HG02884 (cell line): ENCODE results near the gene CFAP299.
A peak's percentile ranks its signal among the peaks of the same experiment; 100 is the strongest.
"Not testable (repeated sequence)": the region's sequence is repeated elsewhere in the genome, so short reads cannot be mapped to it uniquely, and the experiment has no call there.

Source experiments
- ATAC-seq: cut with Tn5 transposase; IDR thresholded peaks from one replicate; pipeline ENCODE4 v1.9.1; 2021; ENCODE audit warnings: mild to moderate bottlenecking, moderate library complexity; ENCODE audit not compliant: unreplicated experiment

The CFAP299 gene

DNA sequence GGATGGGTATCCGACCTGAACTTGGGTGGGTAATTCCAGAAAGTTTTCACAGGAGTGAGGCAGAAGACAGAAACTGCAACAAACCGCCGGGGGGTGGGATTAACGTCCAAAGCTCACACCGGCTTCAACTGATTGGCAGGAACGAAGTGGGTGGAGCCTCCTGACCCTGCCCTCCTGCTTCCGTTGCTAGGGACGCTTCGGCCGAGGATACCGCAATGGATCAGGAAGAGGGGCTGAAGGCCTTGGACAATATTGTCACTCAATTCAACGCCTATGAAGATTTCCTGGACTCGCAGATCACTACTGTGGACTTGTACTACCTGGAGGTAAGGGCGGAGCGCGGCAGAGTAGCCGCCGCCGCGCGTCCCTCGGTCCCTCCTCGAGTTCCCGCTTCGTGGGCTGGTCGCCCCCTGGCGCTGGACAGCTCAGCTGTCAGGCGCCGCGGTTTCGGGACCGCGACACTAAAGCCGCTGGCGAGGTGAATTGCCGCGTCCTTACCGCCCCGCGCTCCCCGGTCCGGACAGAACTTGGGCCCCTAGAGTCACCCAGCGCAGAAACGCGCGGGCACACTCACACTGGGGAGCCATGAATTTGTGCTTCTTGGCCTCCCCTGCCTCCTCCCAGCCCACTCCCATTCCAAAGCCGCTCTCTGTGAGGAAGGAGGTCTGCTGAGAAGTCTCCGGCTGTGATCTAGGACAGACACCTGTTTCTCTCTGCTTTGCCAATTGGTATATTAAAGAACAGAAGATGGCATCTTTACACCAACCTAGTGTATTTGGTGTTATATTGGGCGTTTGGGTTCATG lies at the start of gene CFAP299:
Gene CFAP299, plus strand, starts transcription at position 177 of the 805 bp plus-strand sequence.
- ATAC-seq: peak; percentile 99

DNA sequence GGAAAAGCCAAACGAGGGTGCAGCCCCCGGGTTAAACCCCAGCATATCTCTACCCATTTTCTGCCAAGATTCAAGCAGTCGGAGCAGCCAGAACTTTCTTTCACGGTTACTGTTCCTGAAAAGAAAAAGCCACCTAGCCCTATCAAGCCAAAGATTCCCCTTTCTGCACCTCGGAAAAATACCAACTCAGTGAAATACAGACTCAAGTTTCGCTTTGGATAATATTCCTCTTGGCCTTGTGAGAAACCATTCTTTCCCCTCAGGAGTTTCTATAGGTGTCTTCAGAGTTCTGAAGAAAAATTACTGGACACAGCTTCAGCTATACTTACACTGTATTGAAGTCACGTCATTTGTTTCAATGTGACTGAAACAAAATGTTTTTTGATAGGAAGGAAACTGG lies 49.1 kb upstream of the CFAP299 start:
- no peak for ATAC-seq

DNA sequence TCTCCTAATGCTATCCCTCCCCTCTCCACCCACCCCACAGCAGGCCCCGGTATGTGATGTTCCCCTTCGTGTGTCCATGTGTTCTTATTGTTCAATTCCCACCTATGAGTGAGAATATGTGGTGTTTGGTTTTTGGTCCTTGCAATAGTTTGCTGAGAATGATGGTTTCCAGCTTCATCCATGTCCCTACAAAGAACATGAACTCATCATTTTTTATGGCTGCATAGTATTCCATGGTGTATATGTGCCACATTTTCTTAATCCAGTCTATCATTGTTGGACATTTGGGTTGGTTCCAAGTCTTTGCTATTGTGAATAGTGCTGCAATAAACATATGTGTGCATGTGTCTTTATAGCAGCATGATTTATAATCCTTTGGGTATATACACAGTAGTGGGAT lies 44.9 kb upstream of the CFAP299 start:
- ATAC-seq: not testable (repeated sequence)

DNA sequence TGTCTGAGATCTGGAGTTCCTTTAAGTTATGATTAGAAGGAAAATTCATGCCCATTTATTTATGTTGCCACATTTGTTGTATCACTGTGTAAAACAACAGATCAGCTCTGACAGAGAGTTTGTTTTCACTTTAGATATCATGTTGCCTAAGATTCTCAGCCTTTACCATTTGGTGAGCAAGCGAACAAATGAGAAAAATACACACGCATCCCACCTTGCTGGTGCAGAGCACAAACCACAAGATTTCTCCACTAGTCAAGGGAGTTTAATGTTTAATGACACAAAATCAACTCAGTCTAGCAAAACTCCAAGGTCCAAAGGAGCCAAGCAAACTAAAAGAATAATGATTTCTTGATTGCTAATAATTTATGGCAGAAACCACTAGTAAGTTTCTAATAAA lies 41.3 kb upstream of the CFAP299 start:
- no peak for ATAC-seq

DNA sequence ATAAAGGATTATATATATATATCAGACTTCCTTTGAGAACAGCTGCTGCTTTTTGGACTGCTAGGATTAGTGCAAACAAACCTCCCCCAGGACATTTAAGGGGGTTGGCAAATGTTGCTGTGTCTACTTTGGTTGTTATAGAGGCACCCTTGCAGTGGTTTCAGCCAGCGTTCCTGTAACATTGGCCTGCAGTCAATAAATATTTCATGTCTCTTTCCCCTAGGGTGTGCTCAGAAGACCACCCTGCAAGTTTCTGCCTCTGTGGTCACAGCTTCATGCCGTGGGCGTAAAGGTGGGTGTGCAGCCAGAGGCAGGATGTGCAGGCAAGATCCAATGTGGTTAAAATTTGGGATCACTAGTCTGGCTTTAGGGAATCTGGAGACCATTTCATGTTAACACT lies 40.2 kb upstream of the CFAP299 start:
- no peak for ATAC-seq

DNA sequence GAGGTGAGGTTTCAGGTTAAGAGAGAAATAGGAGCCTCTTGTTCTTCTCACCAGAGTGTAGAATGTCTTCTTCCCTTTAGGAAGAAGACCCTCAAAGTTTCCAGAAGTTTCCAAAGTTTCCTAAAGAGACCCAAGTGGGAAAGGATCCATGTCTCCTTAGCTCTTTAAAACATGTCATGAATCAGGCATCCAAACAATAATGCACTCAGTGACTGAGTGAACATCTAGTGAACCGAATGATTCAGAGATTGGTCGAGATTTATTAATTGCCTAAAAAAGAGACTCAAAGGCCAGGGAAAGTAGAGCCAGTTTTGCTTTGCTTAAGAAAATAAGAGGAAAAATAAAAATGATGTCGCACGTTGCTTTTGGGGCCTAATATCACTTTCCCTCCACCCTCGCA lies 39.7 kb upstream of the CFAP299 start:
- ATAC-seq: no peak

DNA sequence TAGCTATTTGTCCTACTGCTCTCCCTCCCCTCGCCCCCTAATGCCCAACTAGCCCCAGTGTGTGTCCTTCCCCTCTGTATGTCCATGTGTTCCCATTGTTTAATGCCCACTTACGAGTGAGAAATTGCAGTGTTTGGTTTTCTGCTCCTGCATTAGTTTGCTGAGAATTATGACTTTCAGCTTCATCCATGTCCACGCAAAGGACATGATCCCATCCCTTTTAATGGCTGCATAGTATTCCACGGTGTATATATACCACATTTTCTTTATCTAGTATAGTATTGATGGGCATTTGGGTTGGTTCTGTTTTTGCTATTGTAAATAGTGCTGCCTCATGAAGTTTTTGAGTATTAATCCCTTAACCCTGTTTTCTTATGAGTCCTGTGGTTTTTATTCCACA lies 33.6 kb upstream of the CFAP299 start:
- no peak for ATAC-seq

DNA sequence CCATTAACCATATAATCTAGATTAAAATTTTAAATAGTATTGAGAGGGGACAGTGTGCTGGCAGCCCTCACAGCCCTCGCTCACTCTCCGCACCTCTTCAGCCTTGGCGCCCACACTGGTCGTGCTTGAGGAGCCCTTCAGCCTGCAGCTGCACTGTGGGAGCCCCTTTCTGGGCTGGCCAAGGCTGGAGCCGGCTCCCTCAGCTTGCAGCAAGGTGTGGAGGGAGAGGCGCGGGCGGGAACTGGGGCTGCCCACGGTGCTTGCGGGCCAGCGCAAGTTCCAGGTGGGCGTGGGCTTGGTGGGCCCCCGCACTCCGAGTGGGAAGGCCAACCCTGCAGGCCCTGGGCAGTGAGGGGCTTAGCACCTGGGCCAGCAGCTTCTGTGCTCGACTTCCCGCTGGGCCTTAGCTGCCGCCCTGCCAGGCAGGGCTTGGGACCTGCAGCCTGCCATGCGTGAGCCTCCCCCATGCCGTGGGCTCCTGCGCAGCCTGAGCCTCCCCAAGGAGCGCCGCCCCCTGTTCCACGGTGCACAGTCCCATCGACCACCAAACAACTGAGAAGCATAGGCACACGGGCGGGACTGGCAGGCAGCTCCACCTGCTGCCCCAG lies 32.8 kb upstream of the CFAP299 start:
- no peak for ATAC-seq

DNA sequence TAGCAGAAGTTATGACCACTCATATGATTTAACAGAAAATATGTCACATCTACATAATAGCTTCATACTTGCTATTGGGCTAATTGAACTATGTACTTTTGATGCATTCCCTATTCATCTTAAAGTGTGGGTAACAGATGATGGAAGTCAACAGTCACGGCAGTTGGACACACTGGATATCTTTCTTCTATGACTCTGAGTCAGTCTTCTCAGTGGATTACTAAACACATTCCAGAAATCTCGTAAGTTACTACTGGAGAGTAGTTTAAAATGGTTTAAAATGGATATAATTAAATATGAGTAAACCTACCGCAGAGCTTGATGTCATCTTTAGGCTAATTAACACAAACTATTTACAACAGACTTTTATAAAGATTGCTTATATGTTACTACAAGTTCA lies 30.1 kb upstream of the CFAP299 start:
- no peak for ATAC-seq

DNA sequence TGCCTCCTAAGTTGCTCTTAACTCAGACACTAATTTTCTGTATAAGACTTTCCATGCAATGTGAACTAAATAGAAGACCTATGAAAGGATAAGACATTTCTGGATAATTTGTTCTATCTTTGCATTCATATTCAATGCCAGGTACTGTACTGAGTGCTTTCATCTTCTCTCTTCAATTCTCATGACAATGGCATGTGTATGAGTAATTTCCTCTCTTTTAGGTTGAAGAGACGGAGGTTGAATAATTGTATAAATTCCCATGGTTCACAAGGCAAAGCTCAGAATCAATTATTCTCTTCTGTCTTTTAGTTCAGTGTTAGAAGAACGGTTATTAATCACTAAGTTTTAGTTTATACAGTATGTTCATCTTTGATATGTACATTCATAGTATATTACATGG lies 29.3 kb upstream of the CFAP299 start:
- no peak for ATAC-seq

DNA sequence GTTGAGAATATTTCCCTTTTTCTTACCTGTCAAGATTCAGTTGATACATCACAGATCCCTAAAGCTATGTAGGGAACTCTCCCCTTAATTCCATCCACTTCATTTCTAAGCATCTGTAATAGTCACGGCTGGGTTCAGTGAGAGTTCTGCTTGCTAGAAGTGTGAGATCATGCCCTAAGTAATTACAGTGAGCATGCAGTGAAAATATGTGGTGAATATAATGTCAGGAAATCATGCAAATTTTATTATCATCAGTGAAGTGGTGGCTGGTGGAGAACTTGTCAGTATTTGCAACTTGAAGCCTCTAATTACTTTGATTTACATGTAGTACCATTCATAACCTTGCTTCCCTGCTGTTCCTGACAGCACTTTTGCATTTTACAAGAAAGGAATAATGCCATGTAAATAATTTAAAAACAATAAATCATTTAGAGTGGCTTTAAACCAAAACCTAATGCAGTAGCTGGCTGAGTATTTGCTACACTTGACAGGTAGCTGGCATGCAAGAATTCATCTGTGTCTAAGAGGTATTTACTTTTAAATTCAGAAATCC lies 28.3 kb upstream of the CFAP299 start:
- no peak for ATAC-seq

DNA sequence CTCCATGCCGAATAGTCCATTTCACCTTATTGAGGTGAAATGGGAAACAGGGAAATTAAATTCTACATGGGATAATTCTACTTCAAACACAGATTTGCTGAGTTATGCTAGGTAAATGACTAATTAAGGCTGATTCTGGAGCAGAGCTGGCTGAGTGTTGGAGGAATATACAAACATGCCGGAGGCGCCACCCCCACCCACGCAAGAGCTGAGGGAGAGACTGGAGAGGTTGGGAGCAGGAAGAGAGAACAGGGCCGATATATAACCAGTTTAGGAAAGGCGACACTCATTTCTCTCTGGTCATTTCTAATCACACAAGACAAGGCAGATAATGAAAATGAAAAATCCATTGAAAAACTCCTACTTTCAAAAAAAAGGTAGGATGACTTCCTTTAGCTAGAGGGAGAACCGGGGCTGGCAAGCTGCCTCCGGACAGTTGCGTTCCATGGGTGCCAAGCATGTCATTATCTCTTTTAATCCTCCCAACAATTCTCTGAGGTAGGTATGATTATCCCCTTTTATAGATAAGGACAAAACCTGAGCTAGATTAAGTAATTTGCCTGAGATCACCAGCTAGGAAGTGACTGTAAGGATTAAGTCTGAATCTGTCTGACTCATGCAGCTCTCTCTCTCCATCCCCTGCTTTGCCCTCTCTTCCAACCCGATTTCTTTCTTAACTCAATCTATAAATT lies 27.6 kb upstream of the CFAP299 start:
- ATAC-seq: no peak

DNA sequence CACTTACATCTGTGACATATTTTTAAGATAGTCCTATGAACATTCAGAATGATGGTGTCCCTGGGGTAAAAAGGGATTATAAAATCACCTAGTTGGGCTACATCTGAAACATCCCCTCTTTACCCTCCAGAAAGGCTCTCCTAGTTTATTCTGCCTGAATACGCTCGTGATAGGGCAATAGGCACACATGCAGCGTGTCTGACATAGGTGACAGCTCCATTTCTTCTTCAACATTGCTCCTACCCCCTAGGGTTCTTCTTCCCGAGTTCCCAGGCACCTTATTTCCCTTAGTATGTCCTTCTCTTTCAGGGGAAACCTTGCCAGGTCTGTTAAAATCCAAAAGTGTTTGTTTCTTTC lies 27.1 kb upstream of the CFAP299 start:
- ATAC-seq: no peak

DNA sequence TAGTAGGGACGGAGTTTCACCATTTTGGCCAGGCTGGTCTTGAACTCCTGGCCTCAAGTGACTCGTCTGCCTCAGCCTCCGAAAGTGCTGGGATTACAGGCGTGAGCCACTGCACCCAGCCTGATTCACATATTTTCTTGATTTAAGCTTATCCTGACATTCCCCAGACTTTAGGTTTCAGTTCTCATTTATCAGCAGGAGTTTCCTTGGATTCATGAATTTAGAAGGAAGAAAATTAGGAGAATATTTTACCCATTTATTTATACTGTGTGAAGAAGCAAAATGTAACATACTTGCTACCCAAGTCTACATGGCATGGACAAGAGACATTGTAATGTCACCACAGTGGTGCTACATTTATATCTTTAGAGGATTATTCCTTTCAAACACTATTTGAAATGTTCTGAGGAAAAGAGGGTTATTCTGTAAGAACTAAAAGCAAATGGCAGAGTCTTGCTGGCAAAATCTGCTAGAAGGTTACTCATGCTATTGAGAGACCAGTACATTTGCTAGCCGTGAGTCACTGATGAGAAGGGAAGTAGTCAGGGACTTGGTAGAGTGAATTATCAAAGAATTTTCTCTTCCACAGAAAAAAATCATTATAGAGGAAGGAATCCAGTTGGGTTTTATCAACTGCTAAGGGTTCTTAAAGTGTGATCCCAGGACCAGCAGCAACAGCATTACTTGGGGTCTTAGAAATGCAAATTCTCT lies 26.1 kb upstream of the CFAP299 start:
- ATAC-seq: no peak

DNA sequence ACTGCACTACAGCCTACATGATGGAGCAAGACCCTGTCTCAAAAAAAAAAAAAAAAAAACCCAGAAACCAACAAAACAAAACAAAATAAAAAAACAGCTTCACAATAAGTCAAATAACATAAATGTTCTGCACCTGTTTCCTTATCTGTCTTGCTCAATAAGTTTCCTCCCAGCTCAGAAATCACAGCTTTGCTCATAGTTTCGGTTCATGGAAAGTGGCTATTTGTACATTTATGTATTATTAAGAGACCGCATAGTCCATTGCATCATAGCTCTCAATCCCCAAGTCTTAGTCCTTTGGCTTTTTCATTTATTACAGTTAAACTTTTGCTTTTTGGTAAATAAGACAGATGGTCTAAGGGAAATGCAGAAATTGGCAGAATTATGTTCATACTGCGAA lies 24.4 kb upstream of the CFAP299 start:
- no peak for ATAC-seq

DNA sequence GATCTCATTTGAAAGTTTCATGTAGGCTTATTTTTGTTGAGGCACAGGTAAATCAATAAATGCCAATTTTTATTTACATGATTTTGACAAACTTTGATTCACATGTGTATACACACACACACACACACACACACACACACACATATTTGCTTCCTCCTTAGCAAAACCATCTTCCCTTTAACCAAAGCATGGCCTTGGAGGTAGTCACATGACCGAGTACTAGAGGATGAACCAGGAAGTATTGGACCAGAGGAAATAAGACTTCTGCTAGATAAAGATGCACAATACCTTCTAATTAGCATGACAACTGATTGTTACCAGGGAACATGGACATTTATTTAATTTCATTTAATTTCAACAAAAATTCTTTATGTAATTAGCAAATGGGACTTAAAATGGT lies 23.4 kb upstream of the CFAP299 start:
- no peak for ATAC-seq

DNA sequence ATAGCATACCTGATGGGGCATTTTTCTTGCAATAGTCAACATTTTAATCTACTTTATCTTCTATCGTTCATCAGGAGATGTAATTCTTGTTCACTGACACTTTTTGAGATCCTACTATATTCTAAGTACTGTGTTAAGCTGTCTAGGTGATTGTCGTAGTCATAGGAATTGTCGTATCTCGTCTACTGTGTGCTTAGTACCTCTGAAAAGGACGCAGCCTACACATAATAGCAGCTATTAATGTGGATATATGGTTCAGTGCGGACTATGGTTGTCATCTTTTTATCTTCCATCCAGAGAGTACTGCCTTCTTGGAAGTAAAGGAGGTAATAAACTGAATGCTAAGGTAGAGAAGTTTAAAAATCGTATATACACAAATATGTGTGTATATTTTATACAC lies 21.9 kb upstream of the CFAP299 start:
- no peak for ATAC-seq

DNA sequence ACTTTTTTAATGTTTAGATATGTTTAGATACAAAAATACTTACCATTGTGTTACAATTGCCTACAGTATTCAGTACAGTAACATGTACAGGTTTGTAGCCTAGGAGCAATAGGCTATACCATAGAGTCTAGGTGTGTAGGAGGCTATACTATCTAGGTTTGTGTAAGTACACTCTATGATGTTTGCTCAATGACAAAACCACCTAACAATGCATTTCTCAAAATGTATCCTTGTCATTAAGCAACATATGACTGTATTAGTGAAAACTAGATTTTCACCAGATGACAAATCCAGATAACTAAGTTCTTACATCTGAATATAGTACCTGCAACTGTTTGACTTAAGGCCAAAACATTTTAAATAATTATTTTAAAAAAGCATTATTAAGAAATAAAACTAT lies 19.7 kb upstream of the CFAP299 start:
- not testable (repeated sequence) for ATAC-seq

DNA sequence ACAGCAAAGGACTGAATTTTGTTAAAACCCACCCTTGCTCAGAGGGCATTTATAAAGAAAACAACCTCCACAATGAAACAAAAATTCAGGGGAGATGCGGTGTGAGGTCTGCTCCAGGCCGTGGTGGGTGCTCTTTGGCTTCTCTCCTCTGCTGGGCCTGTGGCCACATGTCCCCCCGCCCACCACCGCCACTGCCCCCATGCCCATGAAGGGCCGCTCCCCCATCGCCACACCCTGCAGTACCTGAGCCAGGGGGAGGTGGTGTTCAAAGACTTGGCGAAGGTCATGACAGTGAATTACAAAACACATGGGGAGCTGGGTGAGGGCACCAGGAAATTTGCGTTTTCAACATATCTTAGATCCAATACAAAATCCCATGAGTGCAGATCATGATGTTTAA lies 14.2 kb upstream of the CFAP299 start:
- ATAC-seq: no peak

DNA sequence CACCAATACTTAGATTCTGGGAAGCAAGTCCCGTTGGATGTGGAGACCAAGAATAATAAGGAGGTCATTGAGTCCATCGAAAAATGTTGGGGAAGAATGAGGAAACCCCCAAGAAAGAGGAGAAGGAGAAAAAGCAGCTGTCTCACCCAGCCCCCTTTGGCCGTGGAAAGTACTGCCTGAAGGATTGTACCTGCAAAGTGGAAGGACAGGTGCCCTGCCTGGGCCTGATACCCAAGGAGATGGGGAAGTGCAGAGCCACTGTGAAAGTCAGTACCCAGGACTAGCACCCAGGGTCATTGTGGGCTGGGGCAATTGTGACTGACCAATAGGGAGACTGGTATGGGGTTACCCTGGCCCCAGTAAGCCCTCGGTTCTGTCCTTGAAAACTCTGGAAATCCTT lies 13.8 kb upstream of the CFAP299 start:
- no peak for ATAC-seq

DNA sequence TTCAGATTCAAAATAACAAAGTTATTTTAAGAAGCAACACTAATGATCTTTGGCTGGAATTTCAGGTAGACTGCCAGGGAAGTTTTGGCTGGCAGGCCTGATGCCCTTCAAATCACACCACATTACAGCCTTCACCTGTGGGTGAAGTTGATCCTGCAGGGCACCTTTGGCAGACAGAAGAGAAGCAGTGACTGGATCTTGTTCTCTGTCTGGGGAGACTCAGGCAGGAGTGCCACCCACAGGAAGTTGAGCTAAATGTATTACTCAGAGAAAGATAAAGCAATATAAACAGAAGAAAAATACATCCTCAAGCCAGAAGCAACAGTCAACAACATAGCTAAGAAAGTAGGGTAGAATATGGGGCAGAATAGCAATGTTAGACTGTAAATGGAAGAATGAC lies 12.8 kb upstream of the CFAP299 start:
- ATAC-seq: no peak
